Bronchial epithelial cell (primary cell): Measurements from ENCODE around the gene ZNF407. TPM values are rescaled to one million over a fixed set of nuclear protein-coding genes. Genes with fewer than 3 reads are reported as not detected.

Experiments
- DNase-seq: peaks from one replicate; pipeline ENCODE4 v3.0.0-alpha.2; 2010; ENCODE audit warnings: low read depth
- FAIRE-seq: peaks from 2 replicates; lab custom pipeline; 2011; peaks lifted over from hg19 to GRCh38; lab: Jason Lieb, UNC
- H3K27me3 ChIP-seq: 2 replicates; pipeline ENCODE4 v1.5.1; 2011; ENCODE audit warnings: low read length; ENCODE audit not compliant: control insufficient read depth, insufficient read depth
- H3K36me3 ChIP-seq: 2 replicates; pipeline ENCODE4 v1.5.1; 2011; ENCODE audit warnings: low read length; ENCODE audit not compliant: control insufficient read depth, insufficient read depth
- H3K4me3 ChIP-seq: 2 replicates; pipeline ENCODE4 v1.5.1; 2011; ENCODE audit warnings: mild to moderate bottlenecking, low read depth, low read length, control low read depth
- total RNA-seq: library from RNA; depleted of rRNA; stranded (reverse); fragments of >200 nt; gene quantifications from 2 replicates; pipeline ENCODE4 v1.2.1, GENCODE V29; 2014
- TF ChIP-seq, protein P1 (sequence below): IDR thresholded peaks from 2 replicates; pipeline ENCODE4 v1.5.1; 2011; ENCODE audit warnings: mild to moderate bottlenecking, moderate library complexity, low read length, control low read depth, inconsistent platforms; ENCODE audit not compliant: insufficient read depth, severe bottlenecking

Gene ZNF407
- total RNA-seq, 1 donor from 2014 or later = 10.0 TPM

DNA sequence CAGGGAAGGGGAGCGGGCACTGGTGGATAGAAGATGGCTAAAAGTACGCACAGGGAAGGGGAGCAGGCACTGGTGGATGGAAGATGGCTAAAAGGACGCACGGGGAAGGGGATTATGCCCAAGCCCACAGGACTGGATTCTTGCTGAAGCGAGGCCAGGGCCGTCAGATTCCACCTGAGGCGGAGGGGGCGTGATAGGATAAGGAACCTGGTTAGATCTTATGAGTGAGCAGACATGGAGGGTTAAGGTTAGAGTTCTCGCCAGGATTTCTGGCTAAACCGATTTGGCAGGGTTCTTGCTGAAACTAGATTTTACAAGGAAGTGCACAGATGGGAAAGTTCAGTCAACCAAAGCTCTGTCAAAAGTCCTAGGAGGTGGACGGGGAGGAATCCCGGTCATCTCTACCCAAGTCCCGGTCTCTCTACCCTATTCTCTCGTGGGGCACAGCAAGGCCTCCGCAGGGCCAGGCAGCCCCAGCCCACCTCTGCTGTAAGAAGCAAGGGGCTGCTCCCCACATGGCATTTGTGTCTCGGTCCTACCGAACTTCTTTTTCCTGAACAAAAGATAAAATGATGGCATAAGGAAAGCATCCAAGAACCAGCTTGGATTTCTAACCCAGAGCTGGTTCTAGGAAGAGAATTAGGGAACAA is 470.5 kb downstream of the ZNF407 start:
- Histone ChIP-seq H3K27me3 (no peaks in the 10 kb centered on the region), H3K4me3 (no peak overlapping the region), H3K36me3 (peaks cover 3% of the 10 kb centered on the region)
- DNase-seq = no peak
- no peak for FAIRE-seq
- TF ChIP-seq, protein P1, sequence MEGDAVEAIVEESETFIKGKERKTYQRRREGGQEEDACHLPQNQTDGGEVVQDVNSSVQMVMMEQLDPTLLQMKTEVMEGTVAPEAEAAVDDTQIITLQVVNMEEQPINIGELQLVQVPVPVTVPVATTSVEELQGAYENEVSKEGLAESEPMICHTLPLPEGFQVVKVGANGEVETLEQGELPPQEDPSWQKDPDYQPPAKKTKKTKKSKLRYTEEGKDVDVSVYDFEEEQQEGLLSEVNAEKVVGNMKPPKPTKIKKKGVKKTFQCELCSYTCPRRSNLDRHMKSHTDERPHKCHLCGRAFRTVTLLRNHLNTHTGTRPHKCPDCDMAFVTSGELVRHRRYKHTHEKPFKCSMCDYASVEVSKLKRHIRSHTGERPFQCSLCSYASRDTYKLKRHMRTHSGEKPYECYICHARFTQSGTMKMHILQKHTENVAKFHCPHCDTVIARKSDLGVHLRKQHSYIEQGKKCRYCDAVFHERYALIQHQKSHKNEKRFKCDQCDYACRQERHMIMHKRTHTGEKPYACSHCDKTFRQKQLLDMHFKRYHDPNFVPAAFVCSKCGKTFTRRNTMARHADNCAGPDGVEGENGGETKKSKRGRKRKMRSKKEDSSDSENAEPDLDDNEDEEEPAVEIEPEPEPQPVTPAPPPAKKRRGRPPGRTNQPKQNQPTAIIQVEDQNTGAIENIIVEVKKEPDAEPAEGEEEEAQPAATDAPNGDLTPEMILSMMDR = no peak

DNA sequence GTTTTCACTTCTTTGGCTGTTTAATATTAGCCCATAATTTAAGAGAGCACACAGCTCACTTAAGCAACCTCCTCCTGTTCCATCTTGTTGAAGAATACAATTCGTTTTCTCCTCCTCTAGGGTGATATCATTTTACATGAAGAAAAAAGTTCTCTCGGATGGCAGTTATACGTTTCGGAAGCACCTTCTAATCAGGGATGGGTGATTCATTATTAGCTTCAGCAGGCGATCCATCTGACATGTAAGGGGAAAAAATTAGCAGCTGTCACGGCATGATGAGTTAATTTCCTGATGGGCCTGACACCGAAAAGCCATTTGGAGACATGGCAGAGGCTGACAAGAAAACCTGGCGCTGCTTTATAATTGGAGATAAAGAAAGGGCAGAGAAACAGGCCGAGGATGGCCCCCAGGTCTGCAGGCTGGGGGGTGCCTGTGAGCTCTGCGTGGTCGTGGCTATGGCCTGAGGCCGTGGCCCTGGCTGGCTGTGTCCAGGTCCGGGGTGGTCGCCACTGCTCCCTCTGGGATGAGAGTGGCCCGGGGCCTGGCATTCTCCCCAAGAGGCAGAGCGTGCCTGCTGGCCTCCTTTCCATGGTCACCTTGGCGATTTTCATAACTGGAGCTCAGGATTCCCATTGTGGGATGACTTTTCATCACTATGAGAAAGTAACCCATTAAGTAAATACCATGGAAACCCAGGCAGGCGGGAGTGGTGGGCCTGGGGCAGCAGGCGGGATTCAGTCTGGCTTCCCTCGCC is 471.2 kb downstream of the ZNF407 start:
- TF ChIP-seq, protein P1 = no peak
- H3K27me3 ChIP-seq = no peaks in the 10 kb centered on the region
- DNase-seq (peak; percentile 80), FAIRE-seq (no peak)
- H3K4me3 ChIP-seq = no peak overlapping the region
- no peaks in the 10 kb centered on the region for H3K36me3 ChIP-seq

DNA sequence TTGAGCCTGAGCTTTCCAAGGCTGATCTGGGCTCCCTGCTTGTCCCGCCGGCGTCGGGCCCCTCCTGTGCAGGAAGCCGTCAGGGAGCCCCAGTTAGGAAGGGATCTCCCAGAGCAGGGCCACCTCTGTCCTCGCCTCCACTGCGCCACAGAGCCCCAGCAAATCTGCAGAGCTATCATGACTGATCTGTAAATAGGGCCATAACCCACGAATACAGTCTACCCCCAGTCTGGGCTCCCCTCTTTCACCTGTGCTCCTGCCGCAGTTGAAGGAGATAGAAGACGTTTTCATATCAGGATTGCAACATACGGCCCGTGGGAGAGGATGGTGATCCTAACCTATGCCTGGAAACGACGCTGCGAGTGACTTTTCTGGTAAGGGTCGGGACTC is 472.6 kb downstream of the ZNF407 start:
- no peaks in the 10 kb centered on the region for H3K36me3 ChIP-seq
- no peak for FAIRE-seq
- no peak overlapping the region for H3K4me3 ChIP-seq

DNA sequence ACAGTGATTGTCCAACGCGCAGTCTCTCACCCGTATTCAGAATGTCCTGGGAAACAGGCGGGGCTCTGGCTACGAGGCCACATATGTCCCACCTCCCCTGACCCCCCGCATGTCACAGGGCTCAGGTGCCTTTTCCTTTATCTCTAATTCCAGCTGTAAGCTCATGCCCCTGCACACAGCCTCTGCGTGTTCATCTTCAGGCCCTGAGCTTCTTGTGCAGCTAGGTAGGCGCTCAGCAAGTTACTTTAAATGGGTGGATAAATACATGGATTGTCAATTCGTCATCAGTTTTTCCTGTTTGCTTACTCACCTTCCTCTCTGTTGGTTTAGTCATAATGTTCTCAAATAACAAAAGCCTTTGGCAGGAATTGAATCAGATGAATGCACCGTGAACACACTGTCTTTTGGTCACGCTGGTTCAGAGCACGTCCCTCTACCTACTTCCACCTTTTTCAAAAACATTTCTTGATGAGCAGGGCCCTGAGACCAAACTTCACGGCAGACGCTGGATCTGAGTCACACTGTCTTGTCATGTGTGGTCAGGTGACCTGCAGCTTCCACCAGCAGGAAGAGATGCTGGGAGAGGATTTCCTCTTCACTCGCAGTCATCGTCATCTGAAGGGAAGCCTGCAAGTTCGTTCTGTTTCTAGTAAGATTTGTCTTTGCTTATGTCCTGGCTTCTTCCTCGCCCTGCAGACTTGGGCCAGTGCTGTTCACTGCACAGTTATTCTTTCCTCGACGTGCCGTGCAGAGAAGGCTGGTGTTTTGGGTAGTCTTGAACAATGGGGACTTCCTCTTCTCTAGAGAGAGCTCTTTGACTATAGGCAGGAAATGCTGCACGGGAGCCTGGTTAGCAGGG is 473.2 kb downstream of the ZNF407 start:
- TF ChIP-seq, protein P1 = no peak
- Histone ChIP-seq H3K36me3 (no peaks in the 10 kb centered on the region), H3K4me3 (no peak overlapping the region), H3K27me3 (no peaks in the 10 kb centered on the region)
- FAIRE-seq = peak; percentile 97
- peak; percentile 98 for DNase-seq

More for the DNA sequence above, 472.6 kb downstream of the ZNF407 start:
- DNase-seq = no peak
- no peaks in the 10 kb centered on the region for H3K27me3 ChIP-seq
- TF ChIP-seq, protein P1 = no peak

DNA sequence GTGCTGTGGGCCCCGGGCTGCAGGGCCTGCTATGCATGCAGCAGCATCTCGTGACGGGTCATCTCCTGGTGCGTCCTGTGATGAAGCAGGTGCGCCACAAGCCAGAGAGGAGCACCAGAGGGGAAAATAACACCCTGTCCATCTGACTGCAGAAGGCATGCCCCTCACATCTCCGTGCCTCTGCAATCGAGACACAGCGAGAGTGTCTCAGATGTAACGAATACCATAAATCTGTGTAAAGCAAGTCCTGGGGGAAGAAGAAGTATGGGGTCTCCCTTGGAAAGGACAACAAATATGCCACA is 473.8 kb downstream of the ZNF407 start:
- TF ChIP-seq, protein P1 = no peak
- Histone ChIP-seq H3K27me3 (no peaks in the 10 kb centered on the region), H3K36me3 (no peaks in the 10 kb centered on the region), H3K4me3 (no peak overlapping the region)
- FAIRE-seq = no peak
- no peak for DNase-seq
